H1 (cell line): Measurements from ENCODE around the gene PDE8B. TPM values are rescaled to one million over a fixed set of nuclear protein-coding genes. Genes with fewer than 3 reads are reported as not detected.

Source experiments
- ASH2L ChIP-seq: fragments of 200-600, 300-600 bp; sonication (generic); IDR thresholded peaks from one replicate; pipeline ENCODE4 v1.7.1; 2017; ENCODE audit warnings: low read length
- EGR1 ChIP-seq: IDR thresholded peaks from 2 replicates; pipeline ENCODE4 v1.6.1; 2011; ENCODE audit warnings: low read depth, low read length, borderline replicate concordance
- EZH2 ChIP-seq: fragments of 200-600 bp; sonication (generic); IDR thresholded peaks from 2 replicates; pipeline ENCODE4 v1.7.1; 2012; ENCODE audit warnings: low read depth, mild to moderate bottlenecking, moderate library complexity, low read length, inconsistent platforms; ENCODE audit not compliant: severe bottlenecking
- polyA plus RNA-seq, 7 experiments: library from polyadenylated mRNA; depleted of rRNA in 3 of 7; stranded (reverse) in 5 of 7; unstranded in 2 of 7; fragments of >200 nt in 5 of 7; fragments of 200-250 nt in 2 of 7; gene quantifications; 1 replicate in 5 of 7; 2 replicates in 1 of 7; 4 replicates in 1 of 7; pipeline versions ENCODE4 v1.2.1 to v1.2.3, GENCODE V29; 2011 to 2013; ENCODE audit warnings: missing spikeins in 2 of 7, mixed read lengths in 2 of 7
- total RNA-seq: library from RNA; stranded (reverse); fragmentation: NEBNext Ultra II Directional; extraction: Animal tissue kit (Norgen Biotek cat#: 25700); gene quantifications from 2 replicates; pipeline ENCODE4 v1.2.1, GENCODE V29; 2021

PDE8B gene
- total and polyA plus RNA-seq, 2 of the 8 experiments (the other 6 are each of a cell fraction or from before 2014, with no cell fraction given), result 0.32 to 1.1 TPM

- peak; percentile 34 for TF ChIP-seq ASH2L
- peak; percentile 36; the same call in 1 of the 2 replicates for TF ChIP-seq EGR1
- peak; percentile 66 for TF ChIP-seq EZH2
These were observed 30.1 kb upstream of the PDE8B start (continued) for GRCh38 chr5:77180167-77181081.
